ENCODE results near the gene CSAD. TPM values are rescaled to one million over a fixed set of nuclear protein-coding genes. Genes with fewer than 3 reads are reported as not detected.

CSAD gene
- total and polyA plus RNA-seq, 2 donors (not counting 3 experiments of a cell fraction or from before 2014, with no cell fraction given) = 21.1 to 24.4 TPM

DNA sequence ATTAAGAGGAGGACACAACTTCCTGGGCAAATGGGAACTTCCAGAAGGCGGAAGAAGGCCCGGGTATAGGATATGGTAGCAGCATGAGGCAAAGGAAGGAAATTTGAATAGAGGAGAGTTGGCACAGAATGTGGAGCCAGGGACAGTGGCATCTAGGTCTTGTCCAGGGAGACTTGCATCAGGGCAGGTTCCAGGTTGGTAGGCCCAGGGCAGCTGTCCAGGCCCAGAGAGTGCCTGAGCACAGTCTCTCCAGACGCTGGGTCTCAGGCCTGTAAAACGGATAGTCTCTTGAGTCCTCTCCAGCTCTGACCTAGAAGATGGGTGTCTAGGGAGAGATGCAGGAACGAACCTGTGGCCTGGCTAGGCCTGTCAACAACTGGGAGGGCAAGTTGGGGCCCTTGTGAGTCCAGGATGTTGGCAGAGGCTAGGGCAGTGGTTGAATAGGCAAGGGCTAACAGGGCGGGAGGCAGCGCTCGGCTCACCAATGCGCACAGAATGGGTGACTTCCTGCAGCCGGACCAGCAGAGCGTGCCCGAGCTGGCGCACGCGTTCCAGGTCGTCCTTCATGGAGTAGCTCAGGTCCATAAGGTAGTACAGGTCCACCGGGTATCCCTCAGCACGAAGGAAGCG is 16.4 kb upstream of the CSAD start:
- Histone ChIP-seq H3K27me3 (ENCODE audit: control insufficient read depth in 2 of 2, insufficient read depth in 2 of 2, low read length in 2 of 2) (peaks cover 0 to 2% of the 10 kb centered on the region in 2 experiments), H3K4me1 (ENCODE audit: control insufficient read depth, extremely low read depth, insufficient read depth, low read length) (peaks cover 6% of the 10 kb centered on the region), H3K4me2 (ENCODE audit: insufficient read depth, low read length) (no peak overlapping the region), H2AFZ (ENCODE audit: low read depth, low read length) (peak overlapping the region; percentile 95), H3K79me2 (ENCODE audit: control insufficient read depth, insufficient read depth, low read length) (no peaks in the 10 kb centered on the region), H3K9ac (replicated peaks; ENCODE audit: extremely low read depth, insufficient read depth, low read length) (no peak overlapping the region), H3K4me3 (replicated peaks in 1 of 3; ENCODE audit: insufficient read depth in 1 of 3, low read depth in 1 of 3, low read length in 3 of 3) (no peak overlapping the region), H4K20me1 (replicated peaks; ENCODE audit: control insufficient read depth, extremely low read depth, insufficient read depth, low read length) (no peaks in the 10 kb centered on the region), H3K9me1 (replicated peaks; ENCODE audit: control insufficient read depth, extremely low read depth, insufficient read depth, low read length) (no peaks in the 10 kb centered on the region), H3K9me3 (replicated peaks; ENCODE audit: control insufficient read depth, insufficient read depth, low read length) (no peaks in the 10 kb centered on the region), H3K27ac (ENCODE audit: insufficient read depth, low read depth, low read length) (no peak overlapping the region), H3K36me3 (ENCODE audit: control insufficient read depth in 2 of 2, extremely low read depth in 1 of 2, insufficient read depth in 2 of 2, low read length in 2 of 2) (no peaks in the 10 kb centered on the region)
- no TSS peak for BruUV-seq (replicated peaks)
- CTCF ChIA-PET = interaction anchor here (0.6 to 6.7 kb wide), 43 partner anchors 9 to 159 kb away, joined by 3 to 249 read pairs (median 5); partner anchors contain the start of genes AAAS, CSAD, ESPL1 and IGFBP6
- TF ChIP-seq GATA2 (IDR thresholded peaks at IDR 0.05; ENCODE audit: insufficient read depth, insufficient read length, low read depth, low read length) (no peak), FOS (IDR thresholded peaks at IDR 0.05; ENCODE audit: borderline replicate concordance, insufficient read depth, low read length) (no peak), MYC (IDR thresholded peaks at IDR 0.05; ENCODE audit: low read depth, low read length) (no peak), EZH2 (IDR thresholded peaks at IDR 0.05; ENCODE audit: borderline replicate concordance, low read depth, low read length, severe bottlenecking) (no peak), POLR2A (IDR thresholded peaks at IDR 0.05; ENCODE audit: low read depth, low read length) (no peak), JUN (IDR thresholded peaks at IDR 0.05; ENCODE audit: borderline replicate concordance, insufficient read depth, insufficient read length, low read depth) (no peak)
- TF ChIP-seq, protein P1, sequence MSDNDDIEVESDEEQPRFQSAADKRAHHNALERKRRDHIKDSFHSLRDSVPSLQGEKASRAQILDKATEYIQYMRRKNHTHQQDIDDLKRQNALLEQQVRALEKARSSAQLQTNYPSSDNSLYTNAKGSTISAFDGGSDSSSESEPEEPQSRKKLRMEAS (IDR thresholded peaks at IDR 0.05; ENCODE audit: insufficient read depth, insufficient read length) = no peak
- TF ChIP-seq, protein P2, sequence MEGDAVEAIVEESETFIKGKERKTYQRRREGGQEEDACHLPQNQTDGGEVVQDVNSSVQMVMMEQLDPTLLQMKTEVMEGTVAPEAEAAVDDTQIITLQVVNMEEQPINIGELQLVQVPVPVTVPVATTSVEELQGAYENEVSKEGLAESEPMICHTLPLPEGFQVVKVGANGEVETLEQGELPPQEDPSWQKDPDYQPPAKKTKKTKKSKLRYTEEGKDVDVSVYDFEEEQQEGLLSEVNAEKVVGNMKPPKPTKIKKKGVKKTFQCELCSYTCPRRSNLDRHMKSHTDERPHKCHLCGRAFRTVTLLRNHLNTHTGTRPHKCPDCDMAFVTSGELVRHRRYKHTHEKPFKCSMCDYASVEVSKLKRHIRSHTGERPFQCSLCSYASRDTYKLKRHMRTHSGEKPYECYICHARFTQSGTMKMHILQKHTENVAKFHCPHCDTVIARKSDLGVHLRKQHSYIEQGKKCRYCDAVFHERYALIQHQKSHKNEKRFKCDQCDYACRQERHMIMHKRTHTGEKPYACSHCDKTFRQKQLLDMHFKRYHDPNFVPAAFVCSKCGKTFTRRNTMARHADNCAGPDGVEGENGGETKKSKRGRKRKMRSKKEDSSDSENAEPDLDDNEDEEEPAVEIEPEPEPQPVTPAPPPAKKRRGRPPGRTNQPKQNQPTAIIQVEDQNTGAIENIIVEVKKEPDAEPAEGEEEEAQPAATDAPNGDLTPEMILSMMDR (IDR thresholded peaks at IDR 0.05; ENCODE audit: extremely low read depth in 1 of 2, insufficient read depth in 1 of 2, low read depth in 1 of 2, low read length in 2 of 2) = no peak
- intact Hi-C loops (cut with micrococcal nuclease) = loop anchor here (1.0 kb wide), 2 partner anchors 38 to 131 kb away; no protein-coding TSS in a partner anchor
- dilution Hi-C loops (cut with MboI; ENCODE audit: extremely low pct_ligation_motif_present, low sequenced_read_pairs) = no loop called here
- POLR2A ChIA-PET = interaction anchor here (1.3 kb wide), 1 partner anchor 132 kb away, joined by 3 read pairs; no protein-coding TSS in a partner anchor
- DNase-seq (ENCODE audit: low read depth, low spot score) (no peak), FAIRE-seq (no peak)

Data from endothelial cell of umbilical vein (primary cell).